ENCODE measurements around the gene MAPK8IP2.

DNA sequence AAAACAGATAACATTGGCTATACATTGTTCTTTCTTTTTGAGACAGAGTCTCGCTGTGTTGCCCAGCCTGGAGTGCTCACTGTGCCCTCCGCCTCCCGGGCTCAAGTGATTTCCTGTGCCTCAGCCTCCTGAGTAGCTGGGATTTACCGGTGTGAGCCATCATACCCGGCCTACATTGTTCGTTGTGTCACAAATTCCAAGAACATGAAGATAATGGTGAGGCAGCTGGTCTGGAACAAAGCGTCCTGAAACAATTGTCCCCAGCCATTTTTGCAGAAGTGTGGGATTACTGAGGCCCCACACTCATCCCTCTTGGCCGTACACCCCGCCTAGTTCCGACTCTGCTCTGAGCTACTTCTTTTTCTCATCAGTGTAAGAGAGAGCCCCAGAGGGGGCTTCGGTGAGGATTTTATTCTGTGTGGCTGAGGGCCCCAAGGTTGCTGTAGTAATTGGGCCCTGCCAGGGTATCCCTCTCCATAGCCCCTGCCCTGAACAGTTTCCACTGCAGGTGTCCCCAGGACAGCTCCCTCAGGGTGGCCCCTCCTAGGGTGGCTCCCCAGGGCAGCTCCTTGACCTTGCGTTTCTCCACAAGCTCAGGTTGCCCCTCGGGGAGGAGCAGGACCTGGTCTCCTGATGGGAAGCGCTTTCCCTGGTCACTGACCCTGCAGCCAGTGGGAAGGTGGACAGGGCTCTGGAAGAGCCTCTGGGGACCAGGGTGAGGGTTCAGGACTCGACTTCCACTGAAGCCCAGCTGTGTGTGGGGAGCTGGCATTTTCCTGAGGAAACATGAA, 40.5 kb downstream of the MAPK8IP2 start:
- TF ChIP-seq, protein P1, sequence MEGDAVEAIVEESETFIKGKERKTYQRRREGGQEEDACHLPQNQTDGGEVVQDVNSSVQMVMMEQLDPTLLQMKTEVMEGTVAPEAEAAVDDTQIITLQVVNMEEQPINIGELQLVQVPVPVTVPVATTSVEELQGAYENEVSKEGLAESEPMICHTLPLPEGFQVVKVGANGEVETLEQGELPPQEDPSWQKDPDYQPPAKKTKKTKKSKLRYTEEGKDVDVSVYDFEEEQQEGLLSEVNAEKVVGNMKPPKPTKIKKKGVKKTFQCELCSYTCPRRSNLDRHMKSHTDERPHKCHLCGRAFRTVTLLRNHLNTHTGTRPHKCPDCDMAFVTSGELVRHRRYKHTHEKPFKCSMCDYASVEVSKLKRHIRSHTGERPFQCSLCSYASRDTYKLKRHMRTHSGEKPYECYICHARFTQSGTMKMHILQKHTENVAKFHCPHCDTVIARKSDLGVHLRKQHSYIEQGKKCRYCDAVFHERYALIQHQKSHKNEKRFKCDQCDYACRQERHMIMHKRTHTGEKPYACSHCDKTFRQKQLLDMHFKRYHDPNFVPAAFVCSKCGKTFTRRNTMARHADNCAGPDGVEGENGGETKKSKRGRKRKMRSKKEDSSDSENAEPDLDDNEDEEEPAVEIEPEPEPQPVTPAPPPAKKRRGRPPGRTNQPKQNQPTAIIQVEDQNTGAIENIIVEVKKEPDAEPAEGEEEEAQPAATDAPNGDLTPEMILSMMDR (IDR thresholded peaks at IDR 0.05 in 2 of 3, conservative IDR thresholded peaks at IDR 0.05 in 1 of 3; ENCODE audit: control insufficient read depth in 2 of 3, extremely low read depth in 1 of 3, insufficient read depth in 1 of 3, low read depth in 3 of 3, low read length in 3 of 3): no peak
- no peak for TF ChIP-seq EED (IDR thresholded peaks at IDR 0.05; ENCODE audit: low read depth)
- TF ChIP-seq FOS (IDR thresholded peaks at IDR 0.05; ENCODE audit: borderline replicate concordance, extremely low read depth, insufficient read length): no peak
- TF ChIP-seq IKZF1 (conservative IDR thresholded peaks at IDR 0.05): no peak
- TF ChIP-seq, protein P2, sequence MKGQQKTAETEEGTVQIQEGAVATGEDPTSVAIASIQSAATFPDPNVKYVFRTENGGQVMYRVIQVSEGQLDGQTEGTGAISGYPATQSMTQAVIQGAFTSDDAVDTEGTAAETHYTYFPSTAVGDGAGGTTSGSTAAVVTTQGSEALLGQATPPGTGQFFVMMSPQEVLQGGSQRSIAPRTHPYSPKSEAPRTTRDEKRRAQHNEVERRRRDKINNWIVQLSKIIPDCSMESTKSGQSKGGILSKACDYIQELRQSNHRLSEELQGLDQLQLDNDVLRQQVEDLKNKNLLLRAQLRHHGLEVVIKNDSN (IDR thresholded peaks at IDR 0.05; ENCODE audit: borderline replicate concordance, extremely low read length, insufficient read depth, low read depth, low read length): no peak
